GM18868 (cell line): ENCODE measurements around the gene TBL1X.

ENCODE experiments used
- ATAC-seq: cut with Tn5 transposase; IDR thresholded peaks from one replicate; pipeline ENCODE4 v1.9.1; 2021; ENCODE audit warnings: mild to moderate bottlenecking, moderate library complexity; ENCODE audit not compliant: unreplicated experiment

Gene TBL1X

DNA sequence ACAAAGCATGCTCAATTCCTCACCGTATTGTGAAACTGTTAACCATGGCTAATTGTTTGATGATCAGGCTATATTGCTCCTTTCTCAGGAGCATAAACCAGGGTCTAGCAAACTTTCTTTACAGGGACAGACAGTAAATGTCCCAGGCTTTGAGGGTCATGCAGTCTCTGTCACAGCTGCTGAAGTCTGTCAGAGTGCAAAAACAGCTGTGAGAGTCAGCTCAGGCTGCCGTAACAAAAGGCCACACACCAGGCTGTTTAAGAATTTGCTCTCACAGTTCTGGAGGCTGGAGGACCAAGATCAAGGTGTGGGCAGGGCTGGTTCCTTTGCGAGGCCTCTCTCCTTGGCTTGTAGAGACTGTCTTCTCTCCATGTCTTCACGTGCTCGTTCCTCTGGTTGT is 225.2 kb downstream of the TBL1X start:
- no peak for ATAC-seq

DNA sequence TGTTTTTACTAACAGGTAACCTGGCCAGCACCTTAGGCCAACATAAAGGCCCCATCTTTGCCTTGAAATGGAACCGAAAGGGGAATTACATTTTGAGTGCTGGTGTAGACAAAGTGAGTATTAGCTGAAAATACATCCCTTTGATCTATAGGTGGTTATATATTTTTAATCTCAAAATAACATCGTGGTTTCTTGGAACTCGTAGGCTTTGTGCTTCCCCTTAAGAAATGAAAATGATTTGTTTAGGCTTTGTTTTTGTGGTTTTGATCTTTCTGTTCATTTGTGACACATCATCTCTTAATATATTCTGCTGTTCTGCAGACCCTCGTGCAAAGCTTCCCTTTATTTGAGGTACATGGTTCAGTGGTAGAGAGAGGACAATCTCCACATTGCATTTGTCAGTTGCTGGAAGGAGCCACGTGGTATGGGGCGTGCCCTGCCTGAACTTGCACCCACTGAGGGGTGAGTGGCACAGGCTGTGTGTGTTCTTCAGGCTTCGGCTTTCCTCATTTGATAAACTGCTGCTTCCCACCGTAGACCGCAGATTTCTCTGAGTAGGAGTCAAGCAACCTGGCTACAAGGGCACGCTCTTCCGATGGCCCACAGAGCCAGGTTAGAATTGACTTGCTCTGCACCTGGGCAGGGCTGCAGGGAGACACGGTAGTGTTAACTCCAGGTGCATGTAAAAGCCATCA is 228.6 kb downstream of the TBL1X start:
- ATAC-seq, result no peak

DNA sequence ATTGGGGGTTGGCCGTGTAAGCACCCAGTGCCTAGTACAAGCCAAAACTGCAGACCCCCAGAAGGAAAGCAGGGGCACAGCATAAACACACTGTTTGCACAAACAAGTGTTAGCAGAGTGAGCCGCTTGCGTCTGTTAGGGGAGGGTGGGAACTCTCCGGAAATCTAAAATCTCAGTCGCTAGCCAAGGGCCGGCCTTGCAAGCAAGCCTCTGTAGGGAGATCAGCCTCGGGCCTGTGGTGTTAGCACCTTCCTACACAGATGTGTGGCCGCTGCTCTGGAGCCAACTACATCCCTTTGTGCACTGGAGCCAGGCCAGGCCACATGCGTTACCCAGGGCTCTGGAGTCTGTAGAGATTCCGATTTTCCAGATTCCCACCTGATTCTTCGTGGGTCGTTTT is 233.7 kb downstream of the TBL1X start:
- ATAC-seq, result no peak

DNA sequence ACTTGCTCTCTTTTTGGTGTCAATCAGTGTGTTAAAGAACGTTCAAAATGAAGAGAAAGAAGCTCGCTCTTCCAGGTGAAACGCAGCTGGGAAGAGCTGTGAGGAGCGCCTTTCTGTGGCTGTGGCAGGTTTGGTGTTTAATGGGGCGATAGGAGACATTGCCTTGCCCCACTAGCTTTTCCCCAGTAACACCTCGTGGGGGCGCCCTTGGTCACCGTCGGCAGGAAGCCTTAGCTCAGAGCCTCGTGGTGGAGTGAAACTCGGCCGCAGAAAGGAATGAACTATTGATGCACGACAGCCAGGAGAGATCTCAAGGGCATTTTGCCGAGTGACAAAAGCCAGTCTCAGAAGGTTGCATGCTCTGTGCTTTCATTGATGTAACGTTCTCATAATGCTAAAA is 235.7 kb downstream of the TBL1X start:
- no peak for ATAC-seq

DNA sequence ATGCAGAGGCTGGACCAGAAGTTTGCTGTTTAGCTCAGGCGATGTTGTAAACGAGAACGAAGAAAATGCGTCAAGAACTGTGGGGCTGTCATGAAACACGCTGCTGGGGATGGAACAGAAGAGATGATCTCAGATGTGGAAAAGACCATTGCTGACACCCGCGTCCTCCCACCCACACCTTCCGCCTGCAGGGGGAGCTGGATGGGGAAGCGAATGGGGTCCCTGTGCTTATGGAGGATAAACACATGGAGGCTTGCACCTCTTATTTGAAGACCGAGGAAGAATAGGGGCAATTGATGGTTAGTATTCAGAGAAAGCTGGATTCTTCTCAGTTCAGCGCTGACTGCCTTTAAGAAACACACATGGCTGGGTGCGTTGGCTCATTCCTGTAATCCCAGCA is 236.9 kb downstream of the TBL1X start:
- no peak for ATAC-seq

DNA sequence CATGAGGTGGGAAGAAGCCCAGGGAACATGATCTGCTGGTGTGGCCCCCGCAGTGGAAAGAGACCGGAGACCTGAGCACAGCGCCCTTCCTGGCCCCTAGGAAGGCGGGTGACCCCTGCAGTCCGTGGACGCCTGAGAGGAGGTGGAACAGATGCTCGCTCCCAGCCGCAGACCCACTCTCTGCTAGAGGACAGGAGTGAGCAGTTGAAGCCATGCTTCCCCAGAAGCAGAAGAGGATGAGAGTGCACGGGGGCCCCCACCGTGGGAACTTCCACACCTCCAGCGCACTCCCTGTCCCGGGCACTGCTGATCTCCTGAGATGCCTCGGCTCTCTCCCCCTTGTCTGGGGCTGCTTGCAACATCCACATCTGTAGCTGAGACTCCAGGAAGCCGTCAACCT is 238.5 kb downstream of the TBL1X start:
- ATAC-seq, result no peak

DNA sequence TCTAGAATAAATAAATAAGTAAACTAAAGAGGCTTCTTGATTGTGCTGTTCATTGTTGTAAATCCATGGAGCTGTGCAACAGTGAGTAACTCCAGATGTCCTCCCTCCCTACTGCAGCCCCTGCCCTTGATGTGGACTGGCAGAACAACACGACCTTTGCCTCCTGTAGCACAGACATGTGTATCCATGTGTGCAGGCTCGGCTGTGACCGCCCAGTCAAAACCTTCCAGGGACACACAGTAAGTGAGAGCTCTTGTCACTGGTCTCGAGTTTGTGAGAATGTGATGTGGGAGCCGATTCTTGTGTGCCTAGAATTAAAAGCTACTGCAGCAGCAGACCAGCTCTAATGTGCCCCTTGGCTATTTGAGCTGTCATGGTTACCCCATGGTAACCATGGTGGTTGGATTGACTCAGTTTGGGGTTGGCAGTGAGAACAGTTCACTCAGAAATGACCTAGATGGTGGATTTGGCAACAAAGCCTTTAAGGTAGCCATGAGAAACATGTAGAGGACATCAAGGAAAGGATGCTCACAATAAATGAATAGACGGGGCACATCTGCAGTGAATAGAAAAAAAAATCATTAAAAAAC is 240.1 kb downstream of the TBL1X start:
- no peak for ATAC-seq

DNA sequence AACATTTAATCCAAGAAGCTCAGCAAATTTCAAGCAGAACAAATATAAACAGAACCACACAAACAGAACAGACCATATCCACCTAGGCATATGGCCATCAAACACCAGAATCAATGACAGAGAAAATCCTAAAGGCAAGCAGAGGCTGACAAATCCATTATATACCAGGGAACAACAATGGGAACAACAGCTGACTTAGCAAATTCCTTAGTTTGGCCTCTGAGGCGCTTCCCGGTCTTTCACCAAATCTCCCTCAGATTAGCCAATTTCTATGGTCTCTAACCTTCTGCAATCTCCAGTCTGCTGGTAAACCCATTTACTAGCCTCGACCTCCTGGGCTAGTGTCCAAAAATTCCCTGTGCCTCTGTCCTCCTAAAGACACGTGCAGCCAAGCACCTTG is 241.6 kb downstream of the TBL1X start:
- no peak for ATAC-seq

DNA sequence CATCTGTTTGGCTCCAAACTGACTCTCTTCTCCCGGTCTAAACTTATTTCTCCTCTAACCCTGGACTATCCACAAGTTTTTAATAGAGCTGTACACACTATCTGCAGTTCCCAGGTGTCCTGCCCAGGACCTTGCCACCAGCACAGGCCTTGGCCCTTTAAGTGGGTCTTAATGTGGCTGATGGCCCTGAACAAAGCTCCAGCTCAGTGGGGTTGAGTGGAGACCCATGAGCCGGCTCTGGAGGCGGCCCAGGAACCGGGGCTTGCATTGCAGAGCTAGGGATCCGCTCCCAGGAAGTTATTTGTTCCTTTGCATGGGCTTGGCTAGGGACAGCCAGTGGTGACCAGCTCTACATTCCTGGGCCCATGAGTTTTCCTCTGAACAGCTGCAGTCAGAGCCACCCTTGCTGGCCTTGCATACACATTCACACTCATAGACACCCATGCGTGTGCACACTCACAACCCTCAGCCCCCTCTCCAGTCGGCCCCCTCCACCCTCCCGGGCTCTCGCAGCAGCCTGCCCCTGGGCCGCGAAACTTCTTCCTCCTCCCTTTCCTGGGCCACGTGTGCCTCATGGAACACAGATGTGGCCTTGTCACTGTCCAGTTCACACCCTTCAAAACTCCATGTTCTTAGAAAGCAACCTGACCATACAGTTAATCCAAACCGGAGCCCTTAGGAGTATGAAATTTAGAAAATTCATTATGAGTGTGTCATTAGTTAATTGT is 242.6 kb downstream of the TBL1X start:
- no peak for ATAC-seq

DNA sequence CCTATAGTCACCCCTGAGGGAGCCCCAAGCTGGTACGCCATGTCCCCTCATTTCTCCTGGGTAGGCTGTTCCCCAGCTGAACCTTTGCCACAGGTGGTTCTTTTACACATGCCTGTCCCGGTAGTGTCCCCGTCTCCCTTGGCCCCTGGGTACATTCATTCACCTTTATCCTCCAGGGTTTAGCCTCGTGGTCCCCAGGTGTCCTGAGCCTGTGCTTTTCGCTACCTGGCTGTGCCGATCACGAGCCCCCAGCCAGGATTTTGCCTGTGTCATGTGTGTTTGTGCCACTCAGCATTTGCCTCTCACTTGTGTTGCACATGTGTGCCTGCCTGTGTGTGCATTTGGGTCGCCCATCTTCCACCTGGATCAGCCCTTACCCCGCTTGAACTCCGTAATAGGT is 243.2 kb downstream of the TBL1X start:
- no peak for ATAC-seq

DNA sequence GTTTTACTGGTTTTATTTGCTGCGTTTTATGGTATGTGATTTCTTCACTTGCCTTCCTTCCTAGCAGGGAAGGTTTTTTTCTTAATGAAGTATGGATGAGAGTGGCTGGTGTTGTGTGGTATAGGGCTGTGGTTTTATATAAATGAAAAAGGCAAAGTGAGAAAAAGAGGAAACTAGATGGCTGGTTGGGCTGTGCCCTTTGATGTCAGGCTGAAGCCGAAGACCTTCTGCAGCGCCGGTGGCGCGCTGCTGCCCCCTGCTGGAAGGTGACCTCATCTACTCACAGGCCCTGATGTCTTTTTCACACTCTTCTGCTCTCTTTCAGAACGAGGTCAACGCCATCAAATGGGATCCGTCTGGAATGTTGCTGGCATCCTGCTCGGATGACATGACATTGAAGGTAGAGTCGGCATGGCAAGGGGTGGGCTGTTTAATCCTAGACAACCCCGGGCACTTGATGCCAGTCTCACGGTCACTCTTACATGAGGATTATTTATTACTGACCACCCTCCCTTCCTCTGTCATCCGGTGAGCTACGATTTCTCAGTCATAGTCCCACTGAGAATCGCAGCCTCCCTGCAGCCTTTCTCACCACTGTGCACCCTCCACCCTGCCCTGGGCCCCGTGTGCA is 244.2 kb downstream of the TBL1X start:
- ATAC-seq, result peak; percentile 80

DNA sequence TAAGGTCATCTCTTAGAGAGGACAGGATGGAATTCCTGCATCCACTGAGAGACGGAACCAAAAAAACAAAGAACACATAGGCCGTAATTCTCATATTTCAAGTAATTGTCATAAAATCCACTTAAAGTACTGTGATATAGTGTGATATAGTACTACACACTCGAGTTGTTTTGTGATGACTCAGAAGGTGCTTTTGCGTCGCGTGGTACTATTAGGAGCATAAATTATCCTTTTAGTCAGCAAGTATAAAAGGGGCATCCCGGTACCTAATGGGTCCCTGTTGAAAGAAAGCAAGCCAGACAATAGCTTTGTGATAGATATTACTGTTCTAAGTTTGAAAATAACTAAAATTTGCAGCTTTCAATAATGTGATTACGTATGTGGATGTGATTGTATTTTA is 245.5 kb downstream of the TBL1X start:
- ATAC-seq, result peak; percentile 73

DNA sequence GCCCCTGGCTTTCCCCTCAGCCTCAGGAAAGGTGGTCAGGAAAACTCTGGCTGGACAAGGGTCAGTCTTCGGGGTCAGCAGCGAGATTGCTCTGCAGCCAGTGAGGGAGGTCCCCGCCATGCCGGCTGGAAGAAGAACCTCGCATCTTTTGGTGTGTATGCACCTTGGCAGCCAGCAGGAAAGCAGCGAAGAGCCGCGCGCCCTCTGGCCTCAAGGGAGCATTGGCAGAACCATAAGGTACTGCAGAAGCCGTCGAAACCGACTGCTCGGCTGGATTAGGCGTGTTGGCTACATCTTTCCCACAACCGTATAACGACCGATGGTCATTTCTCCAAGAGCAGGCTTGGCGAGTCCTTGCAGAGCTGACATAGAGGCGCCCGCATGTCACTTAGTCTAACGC is 252.5 kb downstream of the TBL1X start:
- ATAC-seq, result no peak

DNA sequence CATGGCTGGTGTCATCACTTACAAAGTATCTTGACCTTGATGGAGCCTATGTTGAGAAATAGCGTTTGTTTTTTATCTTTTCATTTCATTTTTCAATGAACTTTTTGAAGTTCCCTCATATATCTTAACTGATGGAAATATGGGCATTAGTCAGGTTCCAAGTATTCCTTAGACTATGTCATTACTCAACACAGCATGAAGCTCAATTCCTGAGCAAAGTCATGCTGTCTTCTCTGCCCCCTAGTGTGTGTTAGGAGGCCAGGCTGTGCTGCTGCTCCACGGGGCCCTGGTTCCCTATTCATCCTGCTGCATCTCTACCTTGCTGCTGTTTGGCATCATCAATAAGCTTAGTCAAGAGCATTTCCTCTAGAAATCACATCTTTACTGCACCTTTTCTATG is 259.9 kb downstream of the TBL1X start:
- no peak for ATAC-seq

DNA sequence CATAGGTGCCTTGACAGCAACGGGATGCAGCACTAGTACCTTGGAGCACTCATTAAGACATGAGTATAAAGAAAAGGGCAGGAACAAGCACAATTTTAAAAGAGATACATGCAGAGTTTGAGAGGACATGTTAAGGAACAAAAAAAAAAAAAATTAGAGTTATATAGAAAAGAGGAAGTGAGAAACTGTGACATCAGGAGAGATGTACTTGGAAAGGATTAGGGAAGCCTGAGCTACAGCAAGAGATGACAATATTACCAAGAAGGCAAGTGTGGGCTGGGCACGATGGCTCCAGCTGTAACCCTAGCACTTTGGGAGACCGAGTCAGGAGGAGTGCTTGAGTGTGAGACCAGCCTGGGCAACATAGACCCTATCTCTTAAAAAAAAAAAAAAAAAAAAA is 263.4 kb downstream of the TBL1X start:
- ATAC-seq, result no peak

DNA sequence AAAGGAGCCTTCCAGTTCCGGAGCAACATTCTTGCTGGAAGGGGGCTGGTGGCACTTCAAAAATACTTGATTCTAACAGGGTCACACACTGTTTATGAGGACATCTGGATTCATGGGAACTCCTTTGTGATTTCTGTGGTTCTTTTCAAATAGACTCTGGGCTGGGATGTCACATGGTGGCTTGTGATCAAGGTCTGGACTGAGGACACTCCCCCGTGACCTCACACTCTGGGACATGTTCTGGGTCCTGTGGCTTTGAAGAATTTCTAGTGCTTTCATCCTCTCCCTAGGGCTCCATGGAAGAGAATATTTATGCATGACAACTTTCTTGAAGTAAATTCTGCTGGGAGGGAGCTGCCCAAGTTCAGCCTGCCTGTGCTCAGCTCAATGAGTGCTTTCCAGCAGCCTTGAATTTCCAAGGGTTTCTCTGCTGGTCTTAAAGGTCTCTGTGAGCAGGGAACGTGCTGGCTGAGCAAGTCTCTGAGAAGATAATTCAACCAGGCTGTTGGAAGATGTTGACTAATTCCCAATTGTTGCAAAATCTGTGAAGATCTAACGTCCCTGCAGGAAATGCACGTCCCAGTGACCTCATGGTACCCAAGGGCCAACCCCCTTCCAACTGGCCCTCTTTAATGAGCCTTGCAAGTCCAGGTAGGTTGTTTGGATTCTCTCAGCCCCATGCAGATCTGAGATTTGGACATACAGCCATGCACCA is 264.5 kb downstream of the TBL1X start:
- ATAC-seq, result no peak

DNA sequence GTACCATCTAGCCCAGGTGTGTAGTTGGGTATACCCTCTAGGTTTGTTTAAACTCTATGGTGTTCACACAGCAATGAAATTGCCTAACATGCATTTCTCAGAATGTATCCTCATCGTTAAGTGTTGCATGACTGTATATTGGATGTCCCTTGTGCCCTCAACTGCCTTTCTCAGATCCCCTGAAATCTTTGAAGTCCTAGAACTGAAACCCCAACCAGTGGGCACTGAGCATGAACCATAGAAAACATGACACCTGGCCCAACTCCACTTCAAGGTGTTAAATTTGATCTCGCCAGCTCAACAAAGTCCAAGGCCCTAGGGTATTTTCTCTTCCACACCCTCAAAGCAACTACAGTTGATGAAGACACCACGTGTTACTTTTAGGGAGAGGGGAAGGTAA is 265.2 kb downstream of the TBL1X start:
- ATAC-seq, result no peak

DNA sequence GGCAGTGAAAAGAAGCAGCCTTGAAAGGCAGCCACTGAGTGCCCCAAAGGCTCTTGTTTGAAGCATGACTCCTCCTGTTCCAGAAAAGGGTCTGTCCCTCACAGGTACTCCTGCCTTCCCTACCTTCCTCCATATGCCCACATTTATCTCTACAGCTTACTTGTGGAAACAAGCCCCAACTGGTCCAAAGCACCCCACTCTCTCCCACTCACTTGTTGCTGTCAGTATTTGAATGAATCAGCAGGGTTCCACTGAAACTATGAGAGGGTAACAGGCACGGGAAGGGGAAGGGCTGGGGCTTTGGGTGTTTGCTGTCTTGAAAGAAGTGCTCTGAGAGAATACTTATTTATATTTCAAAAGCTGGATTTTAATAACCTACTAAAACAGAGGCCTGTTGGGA is 265.9 kb downstream of the TBL1X start:
- peak; percentile 52 for ATAC-seq

DNA sequence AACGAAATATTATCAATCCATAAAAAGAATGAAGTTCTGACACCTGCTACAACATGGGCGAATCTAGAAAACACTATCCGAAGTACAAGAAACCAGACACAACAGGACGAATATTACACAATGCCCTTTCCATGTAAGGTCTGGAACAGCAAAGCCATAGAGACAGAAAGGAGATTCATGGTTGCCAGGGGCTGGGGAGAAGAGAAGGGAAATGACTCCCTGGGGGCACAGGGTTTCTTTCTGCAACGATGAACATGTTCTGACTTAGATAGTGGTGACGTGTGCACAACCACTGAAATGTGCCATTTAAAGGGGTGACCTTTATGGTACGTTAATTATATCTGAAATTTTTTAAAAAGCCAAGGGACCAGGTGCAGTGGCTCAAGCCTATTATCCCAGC is 272.5 kb downstream of the TBL1X start:
- no peak for ATAC-seq

DNA sequence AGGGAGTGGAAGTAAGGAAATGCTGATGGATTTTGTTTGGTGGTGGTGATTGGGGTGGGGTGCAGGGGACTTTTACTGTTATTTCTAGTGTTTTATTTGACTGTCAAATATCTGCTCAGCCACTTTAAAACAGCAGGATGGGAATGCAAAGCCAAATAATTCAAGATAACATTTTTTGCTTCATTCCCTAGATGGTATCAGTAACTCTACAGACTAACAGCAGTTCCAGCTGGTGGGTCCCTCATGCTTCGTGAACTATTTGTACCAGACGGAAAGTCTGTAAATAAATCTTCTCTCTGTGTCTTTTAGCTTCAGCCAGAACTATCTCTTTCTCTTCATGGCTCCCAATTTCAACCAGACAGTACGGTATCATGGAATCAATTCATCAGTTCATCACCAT is 273.3 kb downstream of the TBL1X start:
- ATAC-seq, result no peak

DNA sequence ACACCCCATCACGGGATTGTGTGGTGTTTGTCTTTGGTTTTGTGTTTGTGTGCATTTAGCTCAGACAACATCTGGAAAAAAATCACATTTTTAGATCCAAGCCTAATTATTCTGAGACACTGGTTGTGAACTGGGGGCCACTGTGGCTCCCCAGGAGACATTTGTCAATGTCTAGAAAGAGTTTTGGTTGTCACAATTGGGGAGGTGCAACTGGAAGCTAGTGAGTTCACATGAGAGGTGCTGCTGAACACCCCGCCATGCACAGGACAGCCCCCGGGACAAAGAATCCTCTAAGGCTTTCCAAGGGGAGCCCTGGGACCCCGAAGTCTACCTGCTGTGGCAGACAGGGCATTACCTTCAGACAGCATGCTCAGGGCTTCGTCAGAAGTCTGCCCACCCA is 274.3 kb downstream of the TBL1X start:
- ATAC-seq, result no peak
